Measurements from ENCODE around the gene BICD1.

The BICD1 gene

DNA sequence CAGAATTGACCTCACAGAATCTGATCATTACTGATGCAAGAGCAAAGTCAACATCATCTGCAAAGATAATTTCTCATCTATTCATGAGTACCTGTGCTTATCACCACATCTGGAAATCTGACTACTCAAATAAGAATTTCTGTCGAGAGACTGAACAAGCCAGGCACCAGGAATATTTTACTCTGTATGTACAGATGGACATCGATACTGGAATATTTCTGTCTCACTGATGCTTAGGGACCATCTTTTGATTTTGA, 105.2 kb downstream of the BICD1 start:
- no peak overlapping the region for H3K27ac ChIP-seq
- no peaks in the 10 kb centered on the region for H3K27me3 ChIP-seq (ENCODE audit: insufficient read depth, low read depth)
- H4K20me1 ChIP-seq (ENCODE audit: insufficient read depth), result no peaks in the 10 kb centered on the region
- H3K4me3 ChIP-seq (IDR thresholded peaks at IDR 0.05; ENCODE audit: insufficient read depth, low read depth, low read length), result no peak overlapping the region
- H3K4me2 ChIP-seq, result no peak overlapping the region
- H3K36me3 ChIP-seq (ENCODE audit: insufficient read depth), result no peaks in the 10 kb centered on the region; the same call in 1 of the 2 replicates
- no peak overlapping the region for H2AFZ ChIP-seq (ENCODE audit: low read depth)
- H3K79me2 ChIP-seq (ENCODE audit: insufficient read depth, low read depth), result no peaks in the 10 kb centered on the region
- TF ChIP-seq, protein P1, sequence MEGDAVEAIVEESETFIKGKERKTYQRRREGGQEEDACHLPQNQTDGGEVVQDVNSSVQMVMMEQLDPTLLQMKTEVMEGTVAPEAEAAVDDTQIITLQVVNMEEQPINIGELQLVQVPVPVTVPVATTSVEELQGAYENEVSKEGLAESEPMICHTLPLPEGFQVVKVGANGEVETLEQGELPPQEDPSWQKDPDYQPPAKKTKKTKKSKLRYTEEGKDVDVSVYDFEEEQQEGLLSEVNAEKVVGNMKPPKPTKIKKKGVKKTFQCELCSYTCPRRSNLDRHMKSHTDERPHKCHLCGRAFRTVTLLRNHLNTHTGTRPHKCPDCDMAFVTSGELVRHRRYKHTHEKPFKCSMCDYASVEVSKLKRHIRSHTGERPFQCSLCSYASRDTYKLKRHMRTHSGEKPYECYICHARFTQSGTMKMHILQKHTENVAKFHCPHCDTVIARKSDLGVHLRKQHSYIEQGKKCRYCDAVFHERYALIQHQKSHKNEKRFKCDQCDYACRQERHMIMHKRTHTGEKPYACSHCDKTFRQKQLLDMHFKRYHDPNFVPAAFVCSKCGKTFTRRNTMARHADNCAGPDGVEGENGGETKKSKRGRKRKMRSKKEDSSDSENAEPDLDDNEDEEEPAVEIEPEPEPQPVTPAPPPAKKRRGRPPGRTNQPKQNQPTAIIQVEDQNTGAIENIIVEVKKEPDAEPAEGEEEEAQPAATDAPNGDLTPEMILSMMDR (conservative IDR thresholded peaks at IDR 0.05; ENCODE audit: low read depth, low read length), result no peak
- H3K4me1 ChIP-seq (ENCODE audit: low read depth, poor library complexity, severe bottlenecking), result no peaks in the 10 kb centered on the region
- no peak overlapping the region for H3K9ac ChIP-seq

DNA sequence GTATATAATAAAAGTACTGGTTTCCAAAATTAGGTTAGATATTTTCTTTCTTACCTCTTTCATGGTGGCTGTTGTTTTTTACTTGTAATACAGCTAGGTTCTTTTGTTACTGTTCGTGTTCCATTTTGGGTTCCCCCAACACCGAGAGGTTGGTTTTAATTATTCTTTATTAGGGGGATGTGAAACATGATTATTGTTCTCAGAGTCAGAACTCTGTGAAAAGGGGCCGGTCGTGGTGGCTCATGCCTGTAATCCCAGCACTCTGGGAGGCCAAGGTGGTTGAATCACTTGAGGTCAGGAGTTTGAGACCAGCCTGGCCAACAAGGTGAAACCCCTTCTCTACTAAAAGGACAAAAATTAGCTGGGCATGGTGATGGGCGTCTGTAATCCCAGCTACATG, 108.1 kb downstream of the BICD1 start:
- no peak overlapping the region for H2AFZ ChIP-seq (ENCODE audit: low read depth)
- H4K20me1 ChIP-seq (ENCODE audit: insufficient read depth), result no peaks in the 10 kb centered on the region
- no peak overlapping the region for H3K4me3 ChIP-seq (IDR thresholded peaks at IDR 0.05; ENCODE audit: insufficient read depth, low read depth, low read length)
- no peak overlapping the region for H3K4me2 ChIP-seq
- no peak overlapping the region for H3K27ac ChIP-seq
- no peaks in the 10 kb centered on the region for H3K79me2 ChIP-seq (ENCODE audit: insufficient read depth, low read depth)
- TF ChIP-seq, protein P1 (conservative IDR thresholded peaks at IDR 0.05; ENCODE audit: low read depth, low read length), result no peak
- no peak overlapping the region for H3K9ac ChIP-seq
- no peaks in the 10 kb centered on the region for H3K4me1 ChIP-seq (ENCODE audit: low read depth, poor library complexity, severe bottlenecking)
- no peaks in the 10 kb centered on the region; the same call in 1 of the 2 replicates for H3K36me3 ChIP-seq (ENCODE audit: insufficient read depth)
- no peaks in the 10 kb centered on the region for H3K27me3 ChIP-seq (ENCODE audit: insufficient read depth, low read depth)

DNA sequence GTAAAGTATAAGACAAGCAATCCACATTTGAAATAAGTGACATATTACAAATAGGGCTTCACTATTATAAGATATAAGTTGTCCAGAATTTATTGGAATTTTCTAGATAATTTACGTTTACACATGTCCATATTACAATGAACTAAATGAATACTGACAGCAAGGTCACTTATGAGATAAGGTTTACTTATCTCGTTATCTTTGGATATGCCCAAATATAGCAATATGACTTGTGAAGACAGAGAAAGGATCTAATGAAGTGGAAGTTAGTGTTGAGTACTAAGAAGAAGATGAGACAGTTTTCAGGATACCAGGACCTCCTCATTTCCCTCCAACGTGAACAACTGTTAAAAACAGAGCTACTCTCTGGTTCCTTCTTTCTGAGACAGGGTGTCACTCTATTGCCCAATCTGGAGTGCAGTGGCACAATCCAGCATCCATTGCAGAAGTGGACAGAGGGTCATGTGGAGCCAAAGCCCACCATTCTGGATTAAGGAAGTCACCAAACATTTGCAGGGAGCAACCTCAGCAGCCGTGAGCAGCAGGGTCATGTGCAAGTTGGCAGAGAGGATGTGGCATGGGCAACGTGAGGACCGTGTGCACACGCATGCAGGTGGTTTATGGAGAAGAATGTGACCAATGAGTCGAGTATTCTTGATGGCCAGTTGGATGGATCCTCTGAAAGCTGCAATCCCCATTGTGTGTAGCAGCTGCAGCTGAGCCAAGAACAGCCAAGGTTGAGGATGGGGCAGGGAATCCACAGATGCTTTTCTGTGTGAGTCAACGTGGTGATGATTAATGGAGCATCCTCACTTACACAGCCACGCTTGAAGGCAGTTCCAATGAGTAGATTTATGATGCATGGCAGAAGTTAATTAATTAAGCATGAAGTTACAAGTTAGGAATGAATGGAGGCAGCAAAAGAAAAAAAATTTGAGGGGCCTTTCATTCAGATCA, 111.0 kb downstream of the BICD1 start:
- H3K4me3 ChIP-seq (IDR thresholded peaks at IDR 0.05; ENCODE audit: insufficient read depth, low read depth, low read length), result no peak overlapping the region
- H3K27ac ChIP-seq, result no peak overlapping the region
- H3K27me3 ChIP-seq (ENCODE audit: insufficient read depth, low read depth), result no peaks in the 10 kb centered on the region
- no peak overlapping the region for H3K9ac ChIP-seq
- H3K79me2 ChIP-seq (ENCODE audit: insufficient read depth, low read depth), result no peaks in the 10 kb centered on the region
- no peaks in the 10 kb centered on the region for H3K4me1 ChIP-seq (ENCODE audit: low read depth, poor library complexity, severe bottlenecking)
- H4K20me1 ChIP-seq (ENCODE audit: insufficient read depth), result no peaks in the 10 kb centered on the region
- H2AFZ ChIP-seq (ENCODE audit: low read depth), result no peak overlapping the region
- no peaks in the 10 kb centered on the region; the same call in 1 of the 2 replicates for H3K36me3 ChIP-seq (ENCODE audit: insufficient read depth)
- no peak overlapping the region for H3K4me2 ChIP-seq
- TF ChIP-seq, protein P1 (conservative IDR thresholded peaks at IDR 0.05; ENCODE audit: low read depth, low read length), result no peak

DNA sequence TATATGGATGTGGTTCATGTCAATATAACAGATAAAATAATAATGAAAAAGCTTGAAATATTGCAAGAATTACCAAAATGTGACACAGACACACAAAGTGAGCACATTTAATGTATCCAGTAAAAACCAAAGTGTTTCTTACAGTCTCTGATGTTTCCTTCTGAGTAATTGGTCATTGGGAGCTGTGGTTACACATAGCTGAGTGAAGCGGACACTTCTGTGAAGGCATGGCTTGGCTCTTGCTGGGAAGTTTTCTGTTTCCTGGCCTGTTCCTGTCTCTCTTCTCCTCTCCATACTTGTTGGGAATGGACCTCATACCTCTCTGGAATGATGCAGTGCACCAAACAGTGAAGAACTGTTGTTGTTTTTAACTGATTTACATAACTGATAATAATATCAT, 117.3 kb downstream of the BICD1 start:
- no peak overlapping the region for H3K4me3 ChIP-seq (IDR thresholded peaks at IDR 0.05; ENCODE audit: insufficient read depth, low read depth, low read length)

More for the DNA sequence above, 117.3 kb downstream of the BICD1 start:
- TF ChIP-seq, protein P1 (conservative IDR thresholded peaks at IDR 0.05; ENCODE audit: low read depth, low read length), result no peak
- no peak overlapping the region for H2AFZ ChIP-seq (ENCODE audit: low read depth)
- no peak overlapping the region for H3K27ac ChIP-seq
- H3K4me2 ChIP-seq, result no peak overlapping the region
- no peaks in the 10 kb centered on the region for H3K79me2 ChIP-seq (ENCODE audit: insufficient read depth, low read depth)
- H3K27me3 ChIP-seq (ENCODE audit: insufficient read depth, low read depth), result no peaks in the 10 kb centered on the region
- H3K36me3 ChIP-seq (ENCODE audit: insufficient read depth), result no peaks in the 10 kb centered on the region
- H4K20me1 ChIP-seq (ENCODE audit: insufficient read depth), result no peaks in the 10 kb centered on the region
- no peak overlapping the region for H3K9ac ChIP-seq
- no peaks in the 10 kb centered on the region for H3K4me1 ChIP-seq (ENCODE audit: low read depth, poor library complexity, severe bottlenecking)

Data from KMS-11 (cell line).